ENCODE measurements around the gene DCAF8L1. TPM values are rescaled to one million over a fixed set of nuclear protein-coding genes. Genes with fewer than 3 reads are reported as not detected.

DCAF8L1 gene
- total RNA-seq = under 1 TPM in 1 of 4 donors, not detected in 3; 0.08 TPM

- no peaks in the 10 kb centered on the region for H3K9me3 ChIP-seq
- H3K27me3 ChIP-seq = no peaks in the 10 kb centered on the region
- no peak for ATAC-seq
- TF ChIP-seq EP300 (IDR thresholded peaks at IDR 0.05) (no peak), POLR2A (IDR thresholded peaks at IDR 0.05) (no peak), POLR2AphosphoS5 (IDR thresholded peaks at IDR 0.05) (no peak)
- no peaks in the 10 kb centered on the region for H3K36me3 ChIP-seq
- H3K4me1 ChIP-seq = no peaks in the 10 kb centered on the region
- H3K4me3 ChIP-seq = no peak within 1 kb of the TSS
- H3K27ac ChIP-seq = no peak within 1 kb of the TSS
- WGBS, 2 donors (ENCODE audit: low coverage in 1 of 2) = 94% methylated on average over 3 of the region's 14 CpGs; no CpG with 5 or more reads in 1 of the 2 donors
Observed at GRCh38 chrX:27981349-27981748, at the start of gene DCAF8L1. DCAF8L1 (minus strand) TSS chrX:27981449; CDS start chrX:27981334, 115 bp downstream.

- Histone ChIP-seq H3K36me3 (no peaks in the 10 kb centered on the region), H3K4me1 (no peaks in the 10 kb centered on the region), H3K27ac (no peak overlapping the region), H3K9me3 (no peaks in the 10 kb centered on the region), H3K4me3 (no peak overlapping the region), H3K27me3 (no peaks in the 10 kb centered on the region)
- 57 to 62% methylated on average over 1 to 2 of the region's 2 CpGs for WGBS, 2 donors (ENCODE audit: low coverage in 1 of 2)
- no peak for TF ChIP-seq CTCF (IDR thresholded peaks at IDR 0.05)
- TF ChIP-seq POLR2AphosphoS5 (IDR thresholded peaks at IDR 0.05) = no peak
- TF ChIP-seq EP300 (IDR thresholded peaks at IDR 0.05) = no peak
- TF ChIP-seq POLR2A (IDR thresholded peaks at IDR 0.05) = no peak
- ATAC-seq = no peak
Observed at GRCh38 chrX:28022371-28022770, 41.1 kb upstream of the DCAF8L1 start.

GRCh38 chrX:28016823-28017222, 35.6 kb upstream of the DCAF8L1 start:
- no peaks in the 10 kb centered on the region for H3K27me3 ChIP-seq
- WGBS, 2 donors (ENCODE audit: low coverage in 1 of 2) = 43% methylated on average over 1 of the region's 1 CpG; no CpG with 5 or more reads in 1 of the 2 donors
- H3K36me3 ChIP-seq = no peaks in the 10 kb centered on the region
- H3K27ac ChIP-seq = no peak overlapping the region
- H3K9me3 ChIP-seq = no peaks in the 10 kb centered on the region
- H3K4me3 ChIP-seq = no peak overlapping the region
- H3K4me1 ChIP-seq = no peaks in the 10 kb centered on the region
- ATAC-seq = no peak
- TF ChIP-seq POLR2AphosphoS5 (IDR thresholded peaks at IDR 0.05) (no peak), EP300 (IDR thresholded peaks at IDR 0.05) (no peak), CTCF (IDR thresholded peaks at IDR 0.05) (no peak), POLR2A (IDR thresholded peaks at IDR 0.05) (no peak)

- no peak for TF ChIP-seq EP300 (IDR thresholded peaks at IDR 0.05)
- TF ChIP-seq CTCF (IDR thresholded peaks at IDR 0.05) = no peak
- no peak for ATAC-seq
- no CpG with 5 or more reads among the region's 6 CpGs for WGBS, 2 donors (ENCODE audit: low coverage in 1 of 2)
- no peaks in the 10 kb centered on the region for H3K36me3 ChIP-seq
- no peaks in the 10 kb centered on the region for H3K4me1 ChIP-seq
- no peaks in the 10 kb centered on the region for H3K27me3 ChIP-seq
- H3K27ac ChIP-seq = no peak overlapping the region
- H3K9me3 ChIP-seq = no peaks in the 10 kb centered on the region
- H3K4me3 ChIP-seq = no peak overlapping the region
Observed at GRCh38 chrX:28015993-28016392, 34.7 kb upstream of the DCAF8L1 start.

GRCh38 chrX:28010875-28011274, 29.6 kb upstream of the DCAF8L1 start:
- Histone ChIP-seq H3K27me3 (no peaks in the 10 kb centered on the region), H3K27ac (no peak overlapping the region), H3K9me3 (no peaks in the 10 kb centered on the region), H3K4me3 (no peak overlapping the region), H3K36me3 (no peaks in the 10 kb centered on the region), H3K4me1 (no peaks in the 10 kb centered on the region)
- 57 to 67% methylated on average over 1 to 2 of the region's 2 CpGs for WGBS, 2 donors (ENCODE audit: low coverage in 1 of 2)
- TF ChIP-seq POLR2A (IDR thresholded peaks at IDR 0.05) = no peak
- no peak for TF ChIP-seq POLR2AphosphoS5 (IDR thresholded peaks at IDR 0.05)
- TF ChIP-seq CTCF (IDR thresholded peaks at IDR 0.05) = no peak
- TF ChIP-seq EP300 (IDR thresholded peaks at IDR 0.05) = no peak
- ATAC-seq = no peak

All from gastroesophageal sphincter (tissue), 4 donors.